ENCODE data around the gene GNLY.

The GNLY gene

GRCh38 chr2:85748039-85748734 is 54.0 kb downstream of the GNLY start:
- DNase-seq, result no peak

Data from stimulated activated CD4-positive, alpha-beta T cell treated with anti-CD3 and anti-CD28 coated beads, Interleukin-4, amount 100 ng/mL, for 4 hours (primary cell).